Activated effector memory CD4-positive, alpha-beta T cell treated with Interleukin-2 at 50 U/mL for 16 hours (primary cell): ENCODE data around the gene RAC2.
"Not testable (repeated sequence)": the region's sequence is repeated elsewhere in the genome, so short reads cannot be mapped to it uniquely, and the experiment has no call there.

Source experiments
- DNase-seq: peaks from one replicate; pipeline ENCODE4 v3.0.0-alpha.2; 2020

Gene RAC2

GRCh38 chr22:37233371-37233750 lies 10.7 kb downstream of the RAC2 start:
- DNase-seq = not testable (repeated sequence)

- DNase-seq = no peak
Observed at GRCh38 chr22:37232140-37232998, 11.7 kb downstream of the RAC2 start.

DNA sequence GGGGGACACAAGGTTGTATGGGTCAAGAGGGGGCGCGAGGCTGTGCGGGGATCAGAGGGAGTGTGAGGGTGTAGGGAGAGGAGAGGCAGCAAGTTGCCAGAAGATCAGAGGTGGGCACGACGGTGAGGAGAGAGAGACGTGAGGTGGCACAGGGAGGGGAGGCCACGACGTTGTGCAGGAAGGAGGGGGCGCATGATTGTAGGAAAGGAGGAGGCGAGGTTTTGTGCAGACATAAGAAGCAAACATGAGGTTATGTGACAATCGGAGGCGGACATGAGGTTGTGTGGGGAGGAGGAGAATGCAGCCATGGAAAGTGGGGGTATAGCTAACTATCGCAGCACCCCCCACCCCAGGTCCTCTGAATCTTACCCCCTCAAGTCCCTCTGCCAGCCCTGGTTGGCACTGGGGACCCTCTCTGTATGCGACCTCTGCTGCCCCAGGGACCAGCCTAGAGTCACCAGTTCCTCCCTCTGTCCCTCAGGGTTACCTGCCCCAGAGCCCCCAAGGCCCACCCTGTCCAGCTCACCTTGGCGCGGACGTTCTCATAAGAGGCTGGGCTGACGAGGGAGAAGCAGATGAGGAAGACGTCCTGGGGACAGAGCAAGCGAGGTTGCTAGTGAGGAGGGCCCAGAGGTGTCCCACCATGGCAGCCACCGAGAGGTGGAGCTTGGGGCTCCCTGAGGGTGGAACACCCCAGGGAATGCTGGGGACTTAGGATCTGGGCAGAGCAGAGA lies 12.5 kb downstream of the RAC2 start:
- no peak for DNase-seq

- DNase-seq = no peak
Observed at GRCh38 chr22:37230673-37231405, 13.2 kb downstream of the RAC2 start.

DNA sequence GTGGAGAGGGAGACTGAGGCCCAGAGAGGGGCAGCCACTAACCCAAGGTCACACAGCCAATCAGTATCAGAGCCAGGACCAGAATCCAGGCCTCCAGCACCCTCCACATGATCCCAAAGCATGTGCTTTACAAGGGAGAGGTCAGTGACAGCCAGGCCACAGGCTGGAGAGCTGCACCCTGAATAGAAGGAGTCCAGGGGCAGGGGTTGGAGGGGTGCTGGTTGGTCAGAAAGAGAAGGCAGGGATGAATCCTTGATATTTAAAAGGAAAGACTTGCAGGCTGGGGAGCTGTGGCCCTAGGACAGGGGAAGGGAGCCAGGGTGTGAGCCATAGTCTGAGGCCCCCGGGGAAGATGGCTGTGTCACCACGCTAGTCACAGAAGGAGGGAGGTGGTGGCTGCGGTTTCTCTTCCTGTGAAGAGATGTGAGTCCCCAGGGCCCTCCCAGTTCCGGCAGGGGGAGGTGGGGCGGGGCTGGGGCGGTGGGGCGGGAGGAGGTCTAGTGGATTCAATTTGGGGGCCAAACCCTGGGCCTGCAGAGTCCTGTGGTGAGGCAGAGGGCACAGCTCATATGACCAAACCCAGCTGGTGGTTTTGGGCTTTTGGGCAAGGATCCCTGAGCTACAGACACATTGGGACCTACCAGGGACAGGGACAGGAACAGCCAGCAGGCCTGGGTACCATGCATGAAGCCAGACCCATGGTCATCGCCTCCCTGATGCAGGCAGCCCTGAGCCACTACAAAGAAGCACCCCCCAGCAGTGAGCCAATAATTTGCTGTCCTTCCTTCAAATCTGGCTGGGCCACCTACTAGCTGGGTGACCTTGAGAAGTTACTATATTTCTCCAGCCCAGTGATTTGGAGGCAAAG lies 14.0 kb downstream of the RAC2 start:
- DNase-seq = peak; percentile 85

DNA sequence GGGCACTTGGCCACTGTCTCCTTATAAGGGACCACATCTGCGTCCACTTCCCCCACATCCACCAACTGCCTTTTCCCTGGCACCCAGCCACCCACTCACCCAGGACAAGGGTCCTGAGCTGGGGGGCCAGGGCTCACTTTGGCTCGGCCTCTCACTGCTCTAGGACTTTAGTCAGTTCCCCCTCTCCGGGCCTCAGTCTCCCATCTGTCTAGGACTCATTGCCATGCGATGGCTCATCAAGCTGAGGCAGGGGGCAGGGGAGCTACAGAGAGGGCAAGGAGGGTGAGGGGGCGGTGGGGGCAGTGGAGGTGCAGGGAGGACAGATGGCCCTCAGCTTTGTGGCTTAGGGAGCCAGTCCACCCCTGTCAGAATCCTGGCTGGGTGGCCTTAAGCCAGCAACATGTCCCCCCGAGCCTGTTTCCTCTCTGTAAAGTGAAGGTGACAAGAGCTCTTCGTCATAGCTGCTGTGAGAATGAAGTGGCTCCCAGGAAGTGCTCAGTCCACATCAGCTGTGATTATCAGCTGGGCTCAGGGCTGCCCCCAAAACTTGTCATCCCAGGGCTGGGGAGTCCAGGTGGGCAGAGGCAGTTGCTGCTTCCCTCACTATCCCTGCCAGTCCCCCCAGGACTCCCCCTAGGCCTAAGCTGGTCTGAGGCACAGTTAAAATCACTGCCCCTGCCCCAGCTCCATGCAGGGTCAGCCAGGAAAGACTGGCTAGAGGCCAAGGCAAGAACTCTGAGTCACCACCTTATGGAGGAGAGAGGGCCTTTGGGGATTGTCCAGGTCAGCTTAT lies 14.9 kb downstream of the RAC2 start:
- DNase-seq = no peak

DNA sequence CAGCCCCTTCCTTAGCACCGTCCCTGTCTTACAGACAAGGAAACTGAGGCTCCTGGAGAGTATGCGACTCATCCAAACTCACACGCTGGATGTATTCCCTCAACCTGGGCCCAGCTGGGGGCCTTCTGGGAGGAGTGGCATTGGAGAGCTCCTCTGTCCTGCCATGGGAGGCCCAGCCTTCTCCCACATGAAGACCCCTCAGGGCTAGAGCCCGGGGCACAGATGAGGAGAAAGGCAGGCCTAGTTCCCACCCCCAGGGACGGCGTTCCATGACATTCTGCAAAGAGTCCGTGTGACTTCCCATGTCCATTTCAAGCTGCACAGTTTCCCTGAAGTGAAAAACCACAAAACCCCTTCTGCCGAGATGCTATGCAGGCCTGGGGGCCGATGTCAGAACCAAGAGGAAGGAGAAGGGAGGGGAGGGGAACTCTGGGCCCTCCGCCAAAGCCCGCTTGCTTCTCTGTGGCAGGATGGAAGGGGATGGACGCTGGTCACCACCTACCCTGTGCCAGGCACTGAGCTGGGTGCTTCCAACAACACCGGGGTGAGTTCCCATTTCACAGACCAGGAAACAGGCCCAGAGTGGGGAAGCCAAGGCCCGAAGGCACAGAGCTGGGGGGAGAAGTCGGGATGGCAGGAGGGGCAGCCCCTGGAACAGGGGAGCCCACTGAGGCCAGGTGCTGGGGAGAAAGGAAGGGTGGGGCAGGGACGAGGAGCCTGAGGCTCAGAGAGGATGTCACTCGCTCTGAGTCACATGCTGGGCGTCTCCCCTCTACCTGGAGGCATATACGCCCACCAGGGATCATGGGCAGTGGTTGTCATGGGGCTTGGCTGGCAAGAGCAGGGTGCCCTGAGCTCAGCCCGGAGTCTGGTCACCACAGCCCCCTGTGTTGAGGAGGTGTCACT lies 15.7 kb downstream of the RAC2 start:
- DNase-seq = no peak

DNA sequence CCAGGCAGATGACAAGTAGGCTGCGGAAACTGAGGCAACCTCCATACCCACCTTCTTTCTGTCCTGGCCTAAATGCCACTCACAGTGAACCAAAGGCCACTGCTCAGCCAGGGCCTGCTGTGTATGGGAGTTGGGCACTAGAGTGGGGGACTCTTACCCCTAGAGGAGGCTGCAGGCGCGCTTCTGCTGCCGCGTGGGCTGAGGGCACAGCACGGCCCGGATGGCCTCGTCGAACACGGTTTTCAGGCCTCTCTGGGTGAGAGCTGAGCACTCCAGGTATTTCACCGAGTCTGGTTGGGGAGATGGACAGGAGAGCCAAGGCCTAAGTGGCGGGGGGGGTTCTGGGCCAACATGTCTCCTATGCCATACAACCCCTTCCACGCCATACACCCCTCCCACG lies 17.6 kb downstream of the RAC2 start:
- DNase-seq = no peak

- DNase-seq = no peak
Observed at GRCh38 chr22:37226087-37226486, 18.0 kb downstream of the RAC2 start.

- no peak for DNase-seq
Observed at GRCh38 chr22:37225481-37225880, 18.6 kb downstream of the RAC2 start.

GRCh38 chr22:37224757-37225420 lies 19.2 kb downstream of the RAC2 start:
- DNase-seq = no peak

GRCh38 chr22:37223965-37224551 lies 20.0 kb downstream of the RAC2 start:
- no peak for DNase-seq

DNA sequence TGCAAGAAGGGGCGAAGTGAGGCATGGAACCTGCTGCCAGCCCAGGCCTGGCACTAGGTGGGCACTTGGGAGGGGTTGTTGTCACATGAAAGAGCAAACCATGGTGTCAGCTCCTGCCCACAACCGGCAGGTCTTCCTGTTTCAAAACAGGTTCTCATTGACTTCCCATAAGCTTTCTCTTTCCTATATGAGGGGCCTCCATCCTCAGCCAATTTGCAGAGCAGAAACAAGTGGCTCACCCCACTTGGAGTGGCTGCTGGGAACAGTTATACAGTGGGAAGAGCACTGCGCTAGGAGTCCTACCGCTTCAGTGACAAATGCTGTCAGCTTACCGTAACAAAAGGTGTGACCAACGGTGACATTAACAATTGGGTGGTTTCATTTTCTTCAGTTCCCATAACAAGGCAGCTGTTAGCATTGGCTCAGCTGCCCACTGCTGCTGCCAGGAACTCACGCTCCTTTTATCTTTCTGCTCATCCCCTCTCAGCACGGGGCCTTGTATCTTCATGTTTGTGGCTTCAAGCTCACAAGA lies 21.6 kb downstream of the RAC2 start:
- DNase-seq = no peak

- no peak for DNase-seq
Observed at GRCh38 chr22:37221424-37222333, 22.4 kb downstream of the RAC2 start.

DNA sequence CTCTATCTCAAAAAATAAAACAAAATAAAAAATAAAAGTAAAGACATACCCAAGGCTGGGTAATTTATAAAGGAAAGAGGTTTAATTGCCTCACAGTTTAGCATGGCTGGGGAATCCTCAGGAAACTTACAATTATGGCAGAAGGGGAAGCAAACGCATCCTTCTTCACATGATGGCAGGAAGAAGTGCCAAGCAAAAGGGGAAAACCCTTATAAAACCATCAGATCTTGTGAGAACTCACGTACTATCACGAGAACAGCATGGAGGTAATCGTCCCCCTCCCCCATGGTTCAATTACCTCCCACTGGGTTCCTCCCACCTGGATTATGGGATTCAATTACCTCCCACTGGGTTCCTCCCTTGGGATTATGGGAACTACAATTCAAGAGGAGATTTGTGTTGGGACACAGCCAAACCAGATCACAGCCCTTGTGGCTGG lies 23.5 kb downstream of the RAC2 start:
- DNase-seq = no peak

GRCh38 chr22:37219533-37219932 lies 24.5 kb downstream of the RAC2 start:
- DNase-seq = no peak

GRCh38 chr22:37218771-37219411 lies 25.2 kb downstream of the RAC2 start:
- peak; percentile 60 for DNase-seq

DNA sequence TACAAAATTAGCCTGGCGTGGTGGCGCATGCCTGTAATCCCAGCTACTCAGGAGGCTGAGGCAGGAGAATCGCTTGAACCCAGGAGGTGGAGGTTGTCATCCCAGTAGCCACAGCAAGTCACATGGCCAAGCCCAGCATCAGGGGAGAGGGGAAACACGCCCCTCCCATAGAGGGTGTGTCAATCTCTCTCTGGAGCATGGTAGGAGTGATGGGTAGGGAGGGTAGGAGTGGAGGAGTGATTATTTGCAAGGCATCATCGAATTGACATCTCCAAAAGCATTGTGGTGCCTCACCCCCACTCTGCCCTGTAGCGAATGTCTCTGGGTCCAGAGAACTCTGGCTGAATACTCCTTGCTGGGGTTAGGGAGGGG lies 25.7 kb downstream of the RAC2 start:
- DNase-seq = no peak
